A673 (cell line): ENCODE results near the gene RRAGC.

Source experiments
- EZH2 ChIP-seq: fragments of 200-600 bp; sonication (generic); IDR thresholded peaks from 2 replicates; pipeline ENCODE4 v1.6.1; 2017; ENCODE audit warnings: borderline replicate concordance, low read depth, mild to moderate bottlenecking, mixed read lengths, antibody characterized with exemption, low read length; ENCODE audit not compliant: poor library complexity, severe bottlenecking
- TF ChIP-seq, protein P1 (sequence below): fragments of 300-800, 200-600 bp; sonication (generic); conservative IDR thresholded peaks from 2 replicates; pipeline ENCODE4 v1.5.1; 2017; ENCODE audit warnings: low read depth, mild to moderate bottlenecking, antibody characterized with exemption, low read length, moderate library complexity, mixed read lengths

DNA sequence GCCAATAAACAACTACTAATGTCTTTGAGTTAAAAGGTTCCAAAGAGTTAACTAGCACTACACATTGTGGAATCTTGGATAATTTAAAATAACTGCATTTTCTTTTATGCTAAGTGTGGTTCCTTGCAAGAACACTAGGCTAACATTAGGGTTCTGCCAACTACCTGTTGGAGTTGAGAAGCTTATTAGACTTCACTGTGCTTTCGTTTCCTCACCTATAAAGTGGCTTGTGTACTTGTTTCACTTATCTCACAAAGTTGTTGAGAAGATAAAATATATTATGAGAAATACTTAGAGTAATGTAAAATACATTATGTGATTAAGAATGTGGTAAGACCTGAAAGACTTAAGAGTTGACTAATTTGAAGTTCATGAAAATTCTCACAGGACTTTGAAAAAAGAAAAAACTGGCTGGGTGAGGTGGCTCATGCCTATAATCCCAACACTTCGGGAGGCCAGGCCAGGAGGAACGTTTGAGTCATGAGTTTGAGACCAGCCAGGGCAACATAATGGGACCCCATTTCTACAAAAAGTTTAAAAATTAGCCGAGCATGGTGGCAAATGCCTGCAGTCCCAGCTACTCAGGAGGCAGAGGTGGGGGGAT lies 5.6 kb upstream of the RRAGC start:
- TF ChIP-seq, protein P1, sequence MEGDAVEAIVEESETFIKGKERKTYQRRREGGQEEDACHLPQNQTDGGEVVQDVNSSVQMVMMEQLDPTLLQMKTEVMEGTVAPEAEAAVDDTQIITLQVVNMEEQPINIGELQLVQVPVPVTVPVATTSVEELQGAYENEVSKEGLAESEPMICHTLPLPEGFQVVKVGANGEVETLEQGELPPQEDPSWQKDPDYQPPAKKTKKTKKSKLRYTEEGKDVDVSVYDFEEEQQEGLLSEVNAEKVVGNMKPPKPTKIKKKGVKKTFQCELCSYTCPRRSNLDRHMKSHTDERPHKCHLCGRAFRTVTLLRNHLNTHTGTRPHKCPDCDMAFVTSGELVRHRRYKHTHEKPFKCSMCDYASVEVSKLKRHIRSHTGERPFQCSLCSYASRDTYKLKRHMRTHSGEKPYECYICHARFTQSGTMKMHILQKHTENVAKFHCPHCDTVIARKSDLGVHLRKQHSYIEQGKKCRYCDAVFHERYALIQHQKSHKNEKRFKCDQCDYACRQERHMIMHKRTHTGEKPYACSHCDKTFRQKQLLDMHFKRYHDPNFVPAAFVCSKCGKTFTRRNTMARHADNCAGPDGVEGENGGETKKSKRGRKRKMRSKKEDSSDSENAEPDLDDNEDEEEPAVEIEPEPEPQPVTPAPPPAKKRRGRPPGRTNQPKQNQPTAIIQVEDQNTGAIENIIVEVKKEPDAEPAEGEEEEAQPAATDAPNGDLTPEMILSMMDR = no peak
- no peak for TF ChIP-seq EZH2
